Endothelial cell of hepatic sinusoid (primary cell): ENCODE results near the gene THG1L.
"Not testable (repeated sequence)": the region's sequence is repeated elsewhere in the genome, so short reads cannot be mapped to it uniquely, and the experiment has no call there.

Experiments used
- in situ Hi-C: cut with HindIII; loops from 2 replicates; pipeline ENCODE4 v1.10.0; 2017; ENCODE audit warnings: low sequenced_read_pairs

THG1L gene

DNA sequence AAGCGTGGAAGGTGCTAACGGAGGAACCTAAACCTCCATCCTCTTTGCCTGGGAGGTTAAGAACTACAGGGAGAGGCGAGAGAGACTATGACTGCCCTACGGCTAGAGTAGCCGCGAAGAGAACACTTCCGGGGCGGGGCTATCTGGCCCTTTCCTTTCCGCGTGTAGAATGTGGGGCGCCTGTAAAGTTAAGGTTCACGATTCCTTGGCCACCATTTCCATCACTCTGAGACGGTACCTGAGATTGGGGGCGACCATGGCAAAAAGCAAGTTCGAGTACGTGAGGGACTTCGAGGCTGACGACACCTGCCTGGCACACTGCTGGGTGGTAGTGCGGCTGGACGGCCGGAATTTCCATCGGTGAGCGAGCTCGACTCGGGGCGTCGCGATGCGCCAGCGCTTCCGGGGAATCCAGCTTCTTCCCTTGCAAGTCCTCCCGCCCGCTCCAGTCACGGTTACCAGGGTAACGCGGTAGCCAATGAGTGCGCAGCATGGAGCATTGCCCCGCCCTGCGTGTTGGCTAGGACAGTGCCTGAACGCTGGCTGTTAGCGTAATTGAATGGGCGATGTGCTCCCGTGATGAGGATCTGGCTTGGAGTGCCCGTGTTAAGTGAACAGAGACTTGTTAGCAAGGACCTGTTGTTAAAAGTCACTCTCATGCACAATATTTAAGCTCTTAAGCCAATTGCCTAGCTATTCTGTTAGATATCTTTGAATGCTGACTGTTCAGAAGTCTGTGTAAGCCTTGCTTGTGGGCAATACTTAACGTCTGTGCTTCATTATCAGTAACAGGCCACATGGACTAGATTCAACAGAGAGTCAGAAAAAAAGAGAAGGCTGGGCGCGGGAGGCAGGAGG is at the start of gene THG1L:
TSS of gene THG1L (plus strand) at position 149 of the 858 bp plus-strand sequence. CDS start at position 170, 21 bp downstream.
- in situ Hi-C loops = loop anchor here (25.0 kb wide), 1 partner anchor 394 kb away; a partner anchor contains a TSS

DNA sequence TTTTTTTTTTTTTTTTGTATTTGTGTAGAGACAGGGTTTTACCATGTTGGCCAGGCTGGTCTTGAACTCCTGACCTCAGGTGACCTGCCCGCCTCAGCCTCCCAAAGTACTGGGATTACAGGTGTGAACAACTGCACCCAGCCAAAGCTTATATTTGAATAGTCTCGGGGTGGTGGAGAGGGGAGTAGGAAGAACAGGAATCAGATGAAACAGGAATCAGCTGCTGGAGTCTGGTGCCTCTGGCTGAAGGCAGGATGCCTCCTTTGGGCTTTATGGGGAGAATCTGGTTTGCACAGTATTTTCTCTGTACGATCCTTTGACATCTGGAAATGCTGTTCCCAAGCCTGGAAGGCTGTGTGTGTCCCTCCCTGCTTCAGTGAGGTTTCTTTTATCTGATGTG is 49.0 kb upstream of the THG1L start:
- in situ Hi-C loops = no loop called here

DNA sequence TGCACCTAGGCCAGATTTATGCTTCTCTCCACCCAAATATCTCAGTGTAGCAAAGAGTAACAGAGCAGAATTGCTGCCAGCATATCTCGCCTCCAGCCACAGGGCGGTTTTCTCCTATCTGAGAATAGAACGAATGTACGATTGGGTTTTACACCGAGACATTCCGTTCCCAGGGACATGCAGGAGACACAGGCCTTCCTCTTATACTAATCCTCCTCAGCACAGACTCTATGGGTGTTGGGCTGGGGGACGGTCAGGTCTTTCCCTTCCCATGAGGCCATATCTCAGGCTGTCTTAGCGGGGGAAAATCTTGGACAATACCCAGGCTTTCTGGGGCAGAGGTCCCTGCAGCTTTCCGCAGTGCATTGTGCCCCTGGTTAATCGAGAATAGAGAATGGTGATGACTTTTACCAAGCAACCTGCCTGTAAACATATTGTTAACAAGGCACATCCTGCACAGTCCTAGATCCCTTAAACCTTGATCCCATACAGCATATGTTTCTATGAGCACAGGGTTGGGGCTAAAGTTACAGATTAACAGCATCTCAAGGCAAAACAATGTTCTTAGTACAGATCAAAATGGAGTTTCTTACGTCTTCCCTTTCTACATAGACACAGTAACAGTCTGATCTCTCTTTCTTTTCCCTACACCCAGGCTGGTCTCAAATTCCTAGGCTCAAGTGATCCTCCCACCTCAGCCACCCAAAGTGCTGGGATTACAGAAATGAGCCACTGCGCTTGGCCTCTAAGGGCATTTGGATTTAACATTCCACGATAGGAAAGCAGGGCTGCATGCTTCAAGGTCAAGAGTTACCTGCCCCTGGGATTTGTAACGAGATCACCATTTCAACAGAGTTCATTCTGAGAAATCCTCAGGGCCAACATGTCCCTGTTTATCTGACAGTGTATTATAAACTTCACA is 44.7 kb upstream of the THG1L start:
- in situ Hi-C loops = not testable (repeated sequence)

DNA sequence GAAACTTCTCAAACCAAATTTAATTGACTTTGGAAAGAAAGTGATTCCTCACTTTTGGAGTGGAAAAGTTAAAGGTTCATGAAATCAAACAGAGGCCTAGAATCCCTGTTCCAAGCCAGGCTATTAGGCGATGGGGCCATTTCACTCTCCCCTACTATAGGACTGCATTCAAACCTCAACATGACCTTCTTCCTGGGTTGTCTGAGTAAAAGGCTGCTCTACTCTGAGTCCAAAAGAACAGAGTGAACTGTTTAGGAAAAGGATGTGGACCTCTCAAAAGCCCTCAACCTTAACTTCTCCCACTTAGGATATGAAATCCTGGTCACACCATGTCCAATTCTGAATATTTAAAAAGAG is 44.0 kb upstream of the THG1L start:
- in situ Hi-C loops = no loop called here

DNA sequence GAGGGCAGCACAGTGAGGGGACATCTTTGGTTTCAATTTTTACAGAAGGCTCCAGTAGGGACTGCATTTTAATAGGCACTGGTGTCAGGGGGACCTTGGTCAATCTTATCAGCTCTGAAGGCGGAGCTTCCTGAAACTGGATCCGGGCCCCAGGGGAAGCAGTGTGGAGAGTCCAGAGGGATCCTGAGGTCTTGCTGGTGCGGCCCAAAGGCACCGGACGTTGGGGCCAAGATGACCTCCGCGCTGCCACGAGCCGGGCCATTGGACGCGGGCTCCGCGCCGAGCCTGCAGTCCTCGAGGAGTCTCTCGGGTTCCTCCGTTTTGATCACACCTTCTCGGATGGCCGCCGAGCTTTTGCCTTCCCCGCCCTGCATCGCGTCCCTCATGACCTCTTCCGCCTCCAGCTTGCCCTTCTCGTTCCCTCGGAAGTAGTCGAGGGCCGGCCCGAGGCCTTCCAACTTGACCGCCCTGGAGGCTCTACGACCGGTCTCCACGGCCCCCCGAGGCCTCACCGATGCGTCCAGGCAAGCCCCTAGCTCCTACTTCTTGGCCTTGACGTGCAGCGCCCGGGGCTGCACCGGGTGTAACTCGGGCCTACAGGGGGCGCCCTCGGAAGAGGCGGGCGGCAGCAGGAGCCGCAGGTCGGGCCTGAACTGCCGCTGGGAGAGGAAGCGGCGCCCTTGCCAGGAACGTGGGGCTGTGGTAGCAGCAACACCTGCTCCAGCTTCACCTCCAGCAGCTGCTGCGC is 41.1 kb upstream of the THG1L start:
- in situ Hi-C loops = loop anchor here (5.0 kb wide), 1 partner anchor 98 kb away; no protein-coding TSS in a partner anchor

DNA sequence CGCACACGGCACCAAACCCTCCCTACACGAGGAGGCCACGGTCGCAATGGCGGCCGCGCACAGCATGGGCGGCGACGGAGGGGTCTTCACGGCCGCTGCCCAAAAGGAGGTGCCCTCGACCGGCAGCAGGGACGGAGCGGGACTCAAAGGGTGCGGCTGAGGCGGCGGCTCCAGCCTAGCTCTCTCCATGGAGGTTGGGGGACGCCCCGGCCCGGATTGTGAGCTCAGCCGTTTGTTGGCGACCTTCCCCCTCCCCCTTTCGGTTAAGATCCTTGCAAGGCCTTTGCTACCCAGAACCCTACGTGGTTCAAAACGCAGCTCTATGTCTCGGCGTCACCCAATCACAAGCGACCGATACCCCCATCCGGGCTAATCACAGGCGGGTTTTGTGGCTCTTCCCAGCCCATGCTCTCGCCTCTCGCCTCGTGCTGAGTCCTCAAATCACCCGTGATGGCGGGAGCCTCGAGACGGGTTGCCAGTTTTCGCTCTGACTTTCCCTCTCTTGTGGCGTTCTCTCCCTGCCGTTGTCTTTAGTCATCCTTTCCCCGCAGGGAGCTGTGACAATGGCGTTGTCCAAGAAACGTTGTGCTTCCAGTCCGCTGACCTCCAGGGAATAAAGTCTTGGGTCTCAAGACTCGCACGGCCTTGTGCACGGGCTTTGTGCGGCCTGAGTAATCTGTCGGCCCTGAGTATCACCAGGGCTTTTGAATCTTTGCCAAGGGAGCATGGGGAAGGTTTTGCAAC is 40.4 kb upstream of the THG1L start:
- in situ Hi-C loops = loop anchor here (5.0 kb wide), 1 partner anchor 99 kb away; no protein-coding TSS in a partner anchor

DNA sequence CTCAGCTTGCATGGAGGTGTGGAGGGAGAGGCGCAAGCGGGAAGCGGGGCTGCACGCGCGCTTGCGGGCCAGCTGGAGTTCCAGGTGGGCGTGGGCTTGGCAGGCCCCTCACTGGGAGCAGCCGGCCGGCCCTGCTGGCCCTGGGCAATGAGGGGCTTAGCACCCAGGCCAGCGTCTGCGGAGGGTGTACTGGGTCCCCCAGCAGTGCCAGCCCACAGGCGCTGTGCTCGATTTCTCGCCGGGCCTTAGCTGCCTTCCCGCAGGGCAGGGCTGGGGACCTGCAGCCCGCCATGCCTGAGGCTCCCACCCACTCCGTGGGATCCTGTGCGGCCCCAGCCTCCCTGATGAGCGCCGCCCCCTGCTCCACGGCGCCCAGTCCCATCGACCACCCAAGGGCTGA is 37.4 kb upstream of the THG1L start:
- in situ Hi-C loops = loop anchor here (5.0 kb wide), 1 partner anchor 102 kb away; no protein-coding TSS in a partner anchor

DNA sequence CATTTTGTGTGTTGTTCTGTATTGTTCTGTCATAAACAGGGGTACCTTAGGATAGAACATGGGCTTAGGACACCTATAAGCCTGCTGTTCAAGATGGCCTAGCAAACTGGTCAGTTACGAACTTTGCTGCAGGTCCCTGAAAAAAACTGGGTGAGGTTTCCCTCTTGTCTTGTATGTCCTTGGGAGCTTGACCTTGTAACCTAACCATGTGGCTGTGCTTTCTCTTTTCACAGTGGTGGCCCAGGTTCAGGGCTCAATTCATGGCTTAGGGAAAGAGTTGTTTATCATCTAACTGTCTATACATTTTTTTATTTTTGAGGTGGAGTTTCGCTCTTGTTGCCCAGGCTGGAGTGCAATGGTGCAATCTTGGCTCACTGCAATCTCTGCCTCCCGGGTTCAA is 35.1 kb upstream of the THG1L start:
- in situ Hi-C loops = not testable (repeated sequence)

DNA sequence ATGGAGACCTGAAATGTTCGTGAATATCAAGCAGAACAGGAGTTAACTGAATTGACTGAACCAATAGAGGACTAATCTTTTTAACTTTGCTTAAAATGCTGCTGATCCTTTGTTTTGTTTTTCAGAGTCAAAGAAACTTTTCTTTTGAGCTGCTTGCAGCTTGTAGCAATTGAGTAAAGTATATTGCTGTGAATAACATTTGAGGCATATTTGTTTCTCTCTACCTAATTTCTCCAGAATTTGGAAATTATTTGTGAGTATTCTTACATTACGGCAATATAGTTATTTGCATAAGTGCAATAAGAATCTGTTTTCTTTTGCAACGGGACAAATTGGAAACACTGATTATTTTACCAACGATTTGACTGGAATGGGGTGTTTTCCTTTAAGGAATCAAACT is 32.5 kb upstream of the THG1L start:
- in situ Hi-C loops = not testable (repeated sequence)

DNA sequence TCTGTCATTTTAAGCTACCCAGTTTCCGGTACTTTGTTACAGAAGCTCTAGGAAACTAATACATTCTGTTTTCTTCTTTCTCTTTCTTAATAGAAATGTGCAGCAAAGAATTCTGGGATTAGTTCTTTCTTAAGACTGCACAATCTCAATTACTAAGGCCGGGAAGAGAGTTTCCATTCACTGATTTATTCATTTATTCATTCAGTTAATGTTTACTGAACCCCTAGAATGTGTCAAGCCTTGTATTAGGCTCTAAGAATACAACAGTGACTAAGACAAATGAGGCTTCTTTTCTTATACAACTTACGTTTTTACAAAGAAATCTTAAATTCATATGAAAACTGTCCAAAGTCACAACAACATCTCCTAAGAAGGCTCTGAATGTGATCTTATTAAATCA is 27.5 kb upstream of the THG1L start:
- in situ Hi-C loops = no loop called here

DNA sequence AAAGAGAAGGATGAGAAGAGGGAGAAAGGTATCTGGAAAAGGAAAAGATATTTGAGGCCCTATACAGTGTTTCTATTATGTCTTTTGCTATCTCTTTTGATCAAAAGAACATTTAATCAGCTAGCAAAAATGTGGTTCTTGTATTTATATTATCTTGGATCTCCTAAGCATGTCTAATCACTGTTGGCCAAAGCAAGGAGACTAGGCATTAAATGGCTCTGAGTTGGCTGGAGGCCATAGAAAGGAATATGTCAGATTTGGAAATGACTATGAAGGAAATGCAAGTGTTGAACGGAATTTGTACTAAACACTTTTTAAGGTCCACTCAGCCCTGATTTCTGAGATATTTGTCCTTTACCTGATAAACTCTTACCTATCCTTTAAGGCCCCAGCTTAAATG is 22.4 kb upstream of the THG1L start:
- in situ Hi-C loops = no loop called here

DNA sequence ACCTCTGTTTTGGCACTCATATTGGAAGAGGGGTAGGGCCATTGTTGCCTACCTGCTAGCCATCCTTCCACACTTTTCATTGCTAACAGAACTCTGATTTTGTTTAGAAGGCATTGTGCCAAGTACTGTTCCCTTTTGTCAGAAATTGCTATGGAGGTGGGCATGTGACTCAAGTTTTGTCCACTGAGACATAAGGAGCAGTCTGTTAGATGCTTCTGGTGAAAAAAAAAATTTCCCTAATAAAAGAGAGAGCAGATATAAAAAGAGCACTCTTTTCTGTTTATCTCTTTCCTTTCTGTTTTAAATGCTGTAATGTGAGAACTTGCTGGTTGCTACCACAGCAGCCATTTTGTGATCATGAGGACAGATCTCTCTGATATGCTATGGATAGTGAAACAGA is 21.9 kb upstream of the THG1L start:
- in situ Hi-C loops = no loop called here

DNA sequence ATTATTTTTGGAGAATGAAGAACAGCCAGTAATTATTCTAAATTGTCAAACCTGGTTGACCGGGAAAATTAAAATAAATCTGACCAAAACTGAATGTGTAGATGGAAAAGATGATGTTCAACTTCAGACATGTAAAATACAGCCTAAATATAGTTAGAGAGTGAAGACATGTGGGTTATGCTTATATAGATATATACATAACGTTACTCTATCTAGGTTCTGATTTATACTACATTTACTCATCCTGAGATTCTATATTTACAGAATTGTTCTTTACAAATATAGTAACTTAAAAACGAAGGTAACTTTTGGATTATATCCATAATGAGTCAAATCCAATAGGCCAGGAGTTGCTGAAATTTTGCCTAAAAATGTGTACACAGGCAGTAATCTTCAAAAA is 20.8 kb upstream of the THG1L start:
- in situ Hi-C loops = no loop called here

DNA sequence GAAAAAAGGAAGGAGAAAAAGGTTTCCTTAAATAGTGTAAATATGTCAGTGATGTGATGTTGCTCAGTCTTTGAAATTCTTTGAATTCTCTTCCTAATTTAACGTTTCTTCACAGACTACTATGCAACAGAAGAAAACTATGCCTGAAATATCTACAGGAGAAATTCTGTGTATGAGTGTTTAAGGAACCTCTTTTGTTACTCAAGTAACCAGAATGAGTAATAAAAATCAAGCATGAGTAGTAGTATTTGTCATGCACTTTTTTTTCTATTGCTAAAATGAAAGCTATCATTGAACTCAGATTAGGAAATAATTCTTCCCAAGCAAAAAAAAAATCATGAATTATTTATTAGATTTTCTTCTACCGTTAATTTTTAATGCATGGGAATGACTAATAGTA is 20.3 kb upstream of the THG1L start:
- in situ Hi-C loops = no loop called here

DNA sequence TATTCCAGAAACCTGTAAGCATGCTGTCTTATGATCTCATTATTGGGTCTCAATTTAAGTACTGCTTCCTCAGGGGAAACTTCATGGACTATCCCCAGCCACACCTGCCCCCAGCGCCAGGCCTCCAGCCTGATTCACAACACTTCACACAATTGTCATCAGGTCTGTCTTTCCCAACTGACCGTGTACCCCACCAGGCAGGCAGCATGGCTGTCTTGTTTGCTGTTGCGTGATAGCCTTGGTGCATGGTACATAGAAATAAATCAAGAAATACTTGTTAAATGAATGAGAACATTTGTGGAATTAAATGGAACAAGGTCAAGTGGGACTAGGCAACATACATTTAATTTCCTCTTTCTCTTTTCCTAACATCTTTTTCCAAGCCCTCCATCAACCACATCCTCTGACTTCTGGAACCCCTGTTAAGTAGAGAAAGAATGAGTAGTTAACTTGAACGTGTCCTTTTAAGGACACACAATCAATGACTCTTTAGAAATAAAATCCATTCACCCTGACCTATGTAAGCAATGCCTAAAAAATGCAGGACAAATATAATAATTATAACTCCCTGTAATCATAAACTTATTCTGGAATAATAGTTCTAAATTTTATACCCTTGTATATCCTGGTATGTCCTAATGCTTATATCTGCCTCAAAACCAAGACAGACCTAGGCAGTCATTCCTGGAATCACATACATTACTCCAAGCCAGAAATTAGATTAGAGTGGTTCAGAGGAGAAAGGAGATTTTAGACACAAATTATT is 17.2 kb upstream of the THG1L start:
- in situ Hi-C loops = no loop called here

DNA sequence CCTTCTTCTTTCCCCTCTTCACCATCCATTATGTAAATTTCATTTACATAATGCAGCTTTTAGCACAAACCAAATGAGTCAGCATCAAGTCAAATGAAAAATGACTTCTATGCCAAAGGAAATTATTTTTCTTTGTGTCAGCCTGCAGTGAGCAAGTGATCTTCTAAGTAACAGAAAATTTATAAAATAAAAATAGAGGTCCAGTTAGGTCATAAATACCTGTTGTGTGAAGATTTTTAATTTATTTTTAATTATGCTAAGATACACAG is 16.7 kb upstream of the THG1L start:
- in situ Hi-C loops = no loop called here

DNA sequence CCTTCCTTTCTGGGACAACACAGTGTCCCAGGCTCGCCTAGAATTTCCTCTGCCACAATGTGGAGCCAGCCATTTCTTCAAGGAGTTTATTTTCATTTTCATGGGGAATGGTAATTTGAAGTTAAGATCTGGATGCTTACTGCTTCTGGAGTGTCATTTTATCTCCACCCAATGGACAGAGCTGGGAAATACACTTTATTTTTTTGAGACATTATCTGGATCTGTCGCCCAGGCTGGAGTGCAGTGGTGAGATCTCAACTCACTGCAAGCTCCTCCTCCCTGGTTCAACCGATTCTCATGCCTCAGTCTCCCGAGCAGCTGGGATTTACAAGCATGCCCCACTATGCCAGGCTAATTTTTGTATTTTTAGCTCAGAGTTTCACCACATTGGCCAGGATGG is 12.7 kb upstream of the THG1L start:
- in situ Hi-C loops = no loop called here

DNA sequence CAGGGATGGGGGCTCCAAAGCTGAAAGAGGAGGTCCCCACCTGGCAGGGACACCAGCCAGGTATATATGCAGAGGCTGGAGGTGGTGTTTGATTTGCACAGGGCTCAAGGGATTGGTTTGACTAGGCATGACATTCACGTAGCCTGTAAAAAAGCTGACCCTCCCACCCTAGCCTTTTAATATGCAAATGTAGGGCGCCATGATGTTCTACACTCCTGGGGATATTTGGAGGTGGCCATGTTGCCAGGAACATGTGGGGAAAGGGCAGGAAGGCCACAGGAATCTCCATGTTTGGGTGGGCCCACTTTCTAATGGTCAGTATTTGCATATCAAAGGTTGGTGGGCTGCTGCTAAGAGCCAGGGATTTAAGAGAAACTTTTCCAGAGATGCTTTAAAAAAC is 12.0 kb upstream of the THG1L start:
- in situ Hi-C loops = no loop called here

DNA sequence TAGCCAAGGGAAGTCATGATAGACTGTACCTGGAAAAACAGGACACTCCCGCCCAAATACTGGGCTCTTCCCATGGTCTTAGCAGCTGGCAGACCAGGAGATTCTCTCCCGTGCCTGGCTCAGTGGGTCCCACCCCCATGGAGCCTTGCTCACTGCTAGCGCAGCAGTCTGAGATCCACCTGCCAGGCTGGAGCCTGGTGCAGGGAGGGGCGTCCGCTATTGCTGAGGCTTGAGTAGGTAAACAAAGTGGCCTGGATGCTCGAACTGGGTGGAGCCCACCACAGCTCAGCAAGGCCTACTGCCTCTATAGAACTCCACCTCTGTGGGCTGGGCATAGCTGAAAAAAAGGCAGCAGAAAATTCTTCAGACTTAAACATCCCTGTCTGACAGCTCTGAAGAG is 10.1 kb upstream of the THG1L start:
- in situ Hi-C loops = no loop called here

DNA sequence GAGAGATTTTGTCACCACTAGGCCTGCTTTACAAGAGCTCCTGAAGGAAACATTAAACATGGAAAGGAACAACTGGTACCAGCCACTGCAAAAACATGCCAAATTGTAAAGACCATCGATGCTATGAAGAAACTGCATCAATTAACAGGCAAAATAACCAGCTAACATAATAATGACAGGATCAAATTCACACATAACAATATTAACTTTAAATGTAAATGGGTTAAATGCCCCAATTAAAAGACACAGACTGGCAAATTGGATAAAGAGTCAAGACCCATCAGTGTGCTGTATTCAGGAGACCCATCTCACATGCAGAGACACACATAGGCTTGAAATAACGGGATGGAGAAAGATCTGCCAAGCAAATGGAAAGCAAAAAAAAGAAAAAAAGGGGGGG is 8.3 kb upstream of the THG1L start:
- in situ Hi-C loops = not testable (repeated sequence)
